Measurements from ENCODE around the gene CDC42BPB. TPM values are rescaled to one million over a fixed set of nuclear protein-coding genes. Genes with fewer than 3 reads are reported as not detected.
A peak's percentile ranks its signal among the peaks of the same experiment; 100 is the strongest.

Gene CDC42BPB
- total and polyA plus RNA-seq, 2 of the 13 experiments (the other 11 are each of a cell fraction or from before 2014, with no cell fraction given), result 19.7 to 32.3 TPM

- TF ChIP-seq IRF1 (CRISPR knock-in tag; IDR thresholded peaks at IDR 0.05; ENCODE audit: low read depth) (no peak; the same call in 1 of the 2 replicates), EHMT2 (IDR thresholded peaks at IDR 0.05; ENCODE audit: borderline replicate concordance, low read depth, low read length) (no peak), ZBTB37 (CRISPR knock-in tag; IDR thresholded peaks at IDR 0.05) (no peak), PAWR (CRISPR knock-in tag; IDR thresholded peaks at IDR 0.05; ENCODE audit: borderline replicate concordance) (0 out of 2 replicates have a peak, but pooled peaks have one; percentile 57), HNF4G (IDR thresholded peaks at IDR 0.05; ENCODE audit: borderline replicate concordance, low read depth, low read length) (peak; percentile 76; the same call in 1 of the 2 replicates), HNF4G (CRISPR knock-in tag; IDR thresholded peaks at IDR 0.05; ENCODE audit: borderline replicate concordance, low read depth) (peak; percentile 90; the same call in 1 of the 2 replicates), HOXA3 (CRISPR knock-in tag; IDR thresholded peaks at IDR 0.05) (peak; percentile 90), KMT2B (CRISPR knock-in tag; IDR thresholded peaks at IDR 0.05) (no peak), ZFYVE20 (CRISPR knock-in tag; IDR thresholded peaks at IDR 0.05; ENCODE audit: borderline replicate concordance, low read depth) (no peak), ZNF557 (CRISPR knock-in tag; IDR thresholded peaks at IDR 0.05) (peak; percentile 69; the same call in 1 of the 2 replicates), ERF (CRISPR knock-in tag; IDR thresholded peaks at IDR 0.05) (peak; percentile 90), ZSCAN20 (CRISPR knock-in tag; IDR thresholded peaks at IDR 0.05; ENCODE audit: borderline replicate concordance) (0 out of 2 replicates have a peak, but pooled peaks have one; percentile 48), ZNF800 (CRISPR knock-in tag; IDR thresholded peaks at IDR 0.05) (peak; percentile 70; the same call in 1 of the 2 replicates), ZBTB46 (CRISPR knock-in tag; IDR thresholded peaks at IDR 0.05; ENCODE audit: borderline replicate concordance) (0 out of 2 replicates have a peak, but pooled peaks have one; percentile 88), HOXD1 (CRISPR knock-in tag; IDR thresholded peaks at IDR 0.05) (peak; percentile 92; the same call in 1 of the 2 replicates), NBN (conservative IDR thresholded peaks at IDR 0.05) (no peak), SYNCRIP (IDR thresholded peaks at IDR 0.05; ENCODE audit: insufficient read depth, low read depth, low read length) (no peak), ZNF749 (CRISPR knock-in tag; IDR thresholded peaks at IDR 0.05; ENCODE audit: borderline replicate concordance) (peak; percentile 78; the same call in 1 of the 2 replicates), SNAI1 (CRISPR knock-in tag; IDR thresholded peaks at IDR 0.05; ENCODE audit: borderline replicate concordance) (no peak), THRA (CRISPR knock-in tag; IDR thresholded peaks at IDR 0.05; ENCODE audit: borderline replicate concordance) (peak; percentile 92), MED1 (CRISPR knock-in tag; IDR thresholded peaks at IDR 0.05) (peak; percentile 97)
Observed at GRCh38 chr14:103100281-103101121, 43.2 kb upstream of the CDC42BPB start (continued).
